Tibial nerve (tissue), 4 donors: ENCODE results near the gene NOC2L.

Experiments used
- EP300 ChIP-seq, 2 donors: sonication (generic); formaldehyde crosslinking; IDR thresholded peaks; one replicate each; pipeline ENCODE4 v1.6.1; 2017; ENCODE audit warnings: antibody characterized with exemption in 2 of 2, mild to moderate bottlenecking in 1 of 2
- TF ChIP-seq, protein P1 (sequence below), 5 experiments: fragments of 200-600 bp in 3 of 5; fragments of 450-650 bp in 2 of 5; sonication (generic) in 3 of 5; IDR thresholded peaks; one replicate each; pipeline ENCODE4 v1.5.1; 2016 to 2019; ENCODE audit warnings: antibody characterized with exemption in 5 of 5, mild to moderate bottlenecking in 3 of 5, moderate library complexity in 2 of 5

DNA sequence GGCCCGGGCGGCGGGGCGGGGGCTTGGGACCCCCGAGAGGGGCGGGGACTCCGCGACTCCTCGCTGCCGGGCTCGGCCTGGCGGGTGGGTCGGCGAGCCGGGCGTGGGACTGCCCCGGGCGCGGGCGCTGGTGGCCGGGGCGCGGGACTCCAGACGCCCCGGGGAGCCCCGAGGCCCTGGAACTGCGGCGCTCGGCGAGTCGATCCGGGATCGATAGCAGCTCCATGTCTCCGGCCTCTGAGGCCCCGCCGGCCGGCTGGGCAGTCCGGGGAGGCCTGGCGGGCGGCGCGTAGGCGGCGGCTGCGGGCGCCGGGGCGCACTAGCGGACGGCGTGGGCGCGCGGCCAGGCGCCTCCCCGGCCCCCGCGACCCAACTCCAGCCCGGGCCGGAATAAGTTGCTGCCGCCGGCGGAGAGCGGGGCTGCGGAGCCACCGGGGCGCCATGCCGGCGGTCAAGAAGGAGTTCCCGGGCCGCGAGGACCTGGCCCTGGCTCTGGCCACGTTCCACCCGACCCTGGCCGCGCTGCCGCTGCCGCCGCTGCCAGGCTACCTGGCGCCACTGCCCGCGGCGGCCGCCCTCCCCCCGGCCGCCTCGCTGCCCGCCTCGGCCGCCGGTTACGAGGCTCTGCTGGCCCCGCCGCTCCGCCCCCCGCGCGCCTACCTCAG is 34.9 kb downstream of the NOC2L start:
- TF ChIP-seq, protein P1, sequence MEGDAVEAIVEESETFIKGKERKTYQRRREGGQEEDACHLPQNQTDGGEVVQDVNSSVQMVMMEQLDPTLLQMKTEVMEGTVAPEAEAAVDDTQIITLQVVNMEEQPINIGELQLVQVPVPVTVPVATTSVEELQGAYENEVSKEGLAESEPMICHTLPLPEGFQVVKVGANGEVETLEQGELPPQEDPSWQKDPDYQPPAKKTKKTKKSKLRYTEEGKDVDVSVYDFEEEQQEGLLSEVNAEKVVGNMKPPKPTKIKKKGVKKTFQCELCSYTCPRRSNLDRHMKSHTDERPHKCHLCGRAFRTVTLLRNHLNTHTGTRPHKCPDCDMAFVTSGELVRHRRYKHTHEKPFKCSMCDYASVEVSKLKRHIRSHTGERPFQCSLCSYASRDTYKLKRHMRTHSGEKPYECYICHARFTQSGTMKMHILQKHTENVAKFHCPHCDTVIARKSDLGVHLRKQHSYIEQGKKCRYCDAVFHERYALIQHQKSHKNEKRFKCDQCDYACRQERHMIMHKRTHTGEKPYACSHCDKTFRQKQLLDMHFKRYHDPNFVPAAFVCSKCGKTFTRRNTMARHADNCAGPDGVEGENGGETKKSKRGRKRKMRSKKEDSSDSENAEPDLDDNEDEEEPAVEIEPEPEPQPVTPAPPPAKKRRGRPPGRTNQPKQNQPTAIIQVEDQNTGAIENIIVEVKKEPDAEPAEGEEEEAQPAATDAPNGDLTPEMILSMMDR (IDR thresholded peaks at IDR 0.05) = no peak
- TF ChIP-seq EP300 (IDR thresholded peaks at IDR 0.05) = no peak
